HG03575 (cell line): ENCODE measurements around the gene SEPTIN10.

ENCODE experiments used
- ATAC-seq: cut with Tn5 transposase; IDR thresholded peaks from one replicate; pipeline ENCODE4 v1.9.1; 2021; ENCODE audit not compliant: unreplicated experiment, insufficient number of reproducible peaks, low FRiP score; ENCODE audit errors: extremely low read depth

Gene SEPTIN10

GRCh38 chr2:109512076-109512475, 101.7 kb downstream of the SEPTIN10 start:
- no peak for ATAC-seq

GRCh38 chr2:109511168-109511567, 102.6 kb downstream of the SEPTIN10 start:
- no peak for ATAC-seq

DNA sequence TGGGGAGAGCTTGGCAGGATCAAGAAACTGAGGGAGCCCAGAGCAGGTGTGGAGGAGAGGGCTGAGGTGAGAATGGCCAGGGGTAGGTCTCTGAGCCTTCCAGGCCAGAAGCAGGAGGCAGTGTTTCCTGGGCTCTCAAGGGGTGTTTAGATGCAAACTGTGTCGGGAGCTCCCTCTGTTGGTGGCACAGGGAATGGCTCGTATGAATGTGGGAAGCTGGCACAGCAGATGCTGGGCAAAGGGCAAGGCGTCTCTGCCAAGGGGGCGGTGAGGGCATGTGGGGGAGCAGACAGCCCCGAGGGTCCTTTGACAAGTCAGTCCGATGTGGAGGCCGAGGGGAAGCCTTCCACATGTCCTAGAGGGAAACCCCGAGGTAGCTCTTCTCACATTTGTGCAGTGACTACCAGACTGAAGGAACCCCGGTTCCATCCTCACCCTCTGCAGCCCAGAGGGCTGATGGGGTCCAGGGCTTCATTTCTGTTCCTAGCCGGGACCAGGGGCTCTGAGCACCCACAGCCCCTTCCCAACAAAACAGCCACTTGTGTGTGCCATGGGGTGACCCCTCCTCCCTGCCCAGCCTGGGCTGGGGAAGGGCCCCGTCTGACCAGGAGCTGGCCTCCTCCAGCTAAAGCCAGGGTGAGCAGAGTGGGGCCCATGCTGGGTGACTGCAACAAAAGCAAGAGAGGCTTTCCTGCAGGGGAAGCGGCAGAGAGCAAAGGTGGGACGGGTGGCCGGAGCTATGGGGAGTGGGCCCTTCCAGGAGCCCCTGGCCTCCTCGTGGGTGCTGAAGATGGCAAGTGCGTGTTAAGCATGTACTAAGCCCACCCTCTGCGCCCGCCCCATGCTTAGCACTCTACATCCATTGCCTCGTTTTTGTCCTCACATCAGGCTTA, 103.4 kb downstream of the SEPTIN10 start:
- no peak for ATAC-seq

DNA sequence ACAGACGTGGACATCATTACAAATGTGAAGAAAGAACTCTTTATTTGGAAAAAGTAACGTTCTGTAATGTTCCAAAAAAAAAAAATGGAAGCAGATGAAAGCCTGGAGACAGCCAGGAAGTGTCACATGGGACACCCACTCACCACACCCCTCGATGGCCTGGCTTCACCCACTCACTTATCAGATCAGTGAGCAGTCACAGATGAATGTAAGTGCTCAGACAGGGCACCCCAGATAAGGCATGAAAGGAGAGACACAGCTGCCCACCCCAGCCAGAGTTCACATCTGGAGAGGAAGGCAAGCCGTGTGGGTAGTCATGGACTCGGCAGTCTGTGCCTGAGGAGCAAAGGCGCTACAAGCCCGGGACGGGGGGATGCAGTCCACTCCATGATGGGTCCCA, 105.2 kb downstream of the SEPTIN10 start:
- no peak for ATAC-seq

GRCh38 chr2:109507828-109508227, 105.9 kb downstream of the SEPTIN10 start:
- no peak for ATAC-seq

DNA sequence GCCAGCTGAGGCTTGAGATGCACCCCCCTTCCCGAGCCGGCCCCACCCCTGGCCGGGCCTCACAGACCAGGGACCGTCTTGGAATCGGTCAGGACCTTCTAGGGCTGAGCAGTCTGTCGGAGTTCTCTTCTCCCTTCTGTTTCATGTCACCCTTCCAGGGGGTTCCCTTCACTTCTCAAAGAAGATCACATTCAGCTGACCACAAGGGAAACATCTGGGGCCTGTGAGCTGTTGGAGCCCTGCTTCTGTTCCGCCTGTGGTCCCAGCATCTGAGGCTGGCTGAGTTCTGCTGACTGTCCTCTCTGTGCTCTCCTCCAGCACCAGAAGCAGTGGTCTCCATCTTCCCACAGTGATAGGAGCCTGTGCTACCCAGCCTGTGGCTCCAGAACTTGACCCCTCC, 106.5 kb downstream of the SEPTIN10 start:
- no peak for ATAC-seq

GRCh38 chr2:109503191-109503590, 110.6 kb downstream of the SEPTIN10 start:
- ATAC-seq = no peak

DNA sequence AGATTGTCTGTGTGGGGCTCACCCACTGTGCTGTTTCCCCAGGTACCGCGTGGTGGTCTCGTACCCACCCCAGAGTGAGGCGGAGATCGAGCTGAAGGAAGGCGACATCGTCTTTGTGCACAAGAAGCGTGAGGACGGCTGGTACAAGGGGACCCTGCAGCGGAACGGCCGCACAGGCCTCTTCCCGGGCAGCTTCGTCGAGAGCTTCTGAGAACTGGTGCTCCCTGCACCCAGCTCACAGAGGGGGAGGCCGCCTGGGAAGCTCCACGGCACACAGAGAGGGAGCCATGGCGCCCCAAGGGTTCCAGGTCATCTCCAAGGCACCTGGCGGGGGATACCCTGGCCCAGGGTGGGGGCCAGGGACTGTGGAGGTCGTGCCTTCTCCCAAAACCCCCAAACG, 112.3 kb downstream of the SEPTIN10 start:
- ATAC-seq = no peak

- no peak for ATAC-seq
Measured at GRCh38 chr2:109500910-109501309, 112.9 kb downstream of the SEPTIN10 start.

DNA sequence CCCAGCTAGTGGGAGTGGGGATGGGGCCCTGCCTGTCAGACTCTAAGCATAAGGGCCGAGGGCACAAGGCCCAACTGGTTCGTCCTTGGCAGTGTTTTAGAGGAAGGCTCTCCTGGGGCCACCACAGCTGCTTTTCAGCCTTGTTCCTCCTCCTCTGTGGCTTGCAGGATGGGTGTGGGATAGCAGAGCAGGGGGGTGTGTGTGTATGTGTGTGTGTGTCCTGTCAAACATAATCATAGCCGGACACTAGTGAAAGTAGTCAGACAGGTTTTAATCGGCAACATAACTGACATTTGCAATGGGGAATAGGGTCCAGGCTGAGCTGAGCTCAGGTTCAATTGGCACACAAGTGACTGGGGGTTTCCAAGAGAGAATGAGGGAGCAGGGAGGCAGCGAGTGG, 114.2 kb downstream of the SEPTIN10 start:
- no peak for ATAC-seq

DNA sequence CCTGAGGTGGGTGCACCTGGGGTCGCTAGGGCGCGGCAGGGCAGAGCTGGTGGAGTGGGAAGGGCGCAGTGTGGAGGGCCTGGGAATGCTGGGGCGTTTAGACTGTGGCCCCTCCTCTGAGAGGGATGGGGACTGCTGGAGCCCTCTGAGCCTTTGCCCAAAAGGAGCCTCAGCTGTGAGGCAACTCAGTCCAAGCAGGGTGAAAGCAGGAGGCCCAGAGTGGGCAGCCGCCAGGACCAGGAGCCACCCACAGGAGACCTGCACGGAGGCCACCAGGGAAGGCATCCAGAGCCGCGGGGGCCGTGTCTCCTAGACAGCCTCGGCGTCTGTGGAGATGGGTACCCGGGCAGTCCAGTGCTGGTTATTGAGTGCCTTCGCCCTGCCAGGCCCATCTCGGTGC, 114.9 kb downstream of the SEPTIN10 start:
- ATAC-seq = no peak

- ATAC-seq = no peak
Measured at GRCh38 chr2:109497911-109498870, 115.6 kb downstream of the SEPTIN10 start.

DNA sequence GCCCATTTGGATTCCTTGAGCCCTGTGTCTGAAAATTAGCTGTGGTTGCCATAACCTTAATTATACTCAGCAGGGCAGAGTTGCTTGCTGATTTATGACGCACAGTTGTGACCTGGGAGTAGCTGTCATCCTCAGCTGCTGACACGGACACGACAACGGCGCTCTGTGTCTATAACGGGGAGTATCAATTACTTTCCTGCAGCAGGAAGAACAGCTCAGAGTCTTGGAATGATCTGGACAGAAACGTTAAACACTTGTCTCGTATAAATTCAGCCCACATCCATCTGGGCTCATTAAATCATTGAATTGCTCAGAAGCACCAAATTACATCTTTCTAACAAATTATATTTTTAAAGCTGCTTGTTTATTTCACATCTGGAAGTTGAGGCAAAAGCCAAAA, 116.3 kb downstream of the SEPTIN10 start:
- ATAC-seq = no peak

DNA sequence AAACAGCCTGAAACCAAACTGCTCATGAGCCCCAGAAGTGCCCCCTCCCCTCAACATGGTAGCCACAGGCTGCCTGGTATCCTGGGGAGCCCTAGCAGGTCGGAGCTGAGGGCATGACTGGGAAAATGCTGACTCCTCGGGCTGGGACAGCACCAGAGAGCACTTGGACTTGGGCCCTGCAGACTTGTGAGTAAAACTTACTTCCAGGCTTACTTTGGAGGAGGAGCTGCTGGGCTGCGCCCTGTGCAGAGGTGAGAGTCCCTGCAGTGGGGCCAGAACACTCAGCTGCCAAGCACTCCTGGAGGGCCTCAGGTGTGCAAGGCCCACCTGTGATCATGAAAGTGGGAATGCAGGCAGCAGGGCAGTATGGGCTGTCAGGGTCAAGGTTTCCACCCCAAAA, 119.4 kb downstream of the SEPTIN10 start:
- ATAC-seq = no peak

- ATAC-seq = no peak
Measured at GRCh38 chr2:109493176-109493935, 120.4 kb downstream of the SEPTIN10 start.
